AG04450 (cell line): Measurements from ENCODE around the gene TOP3B. TPM values are rescaled to one million over a fixed set of nuclear protein-coding genes. Genes with fewer than 3 reads are reported as not detected.

ENCODE experiments used
- CTCF ChIA-PET: fragments of 300-600, 350-600 bp; formaldehyde crosslinking; extraction: SDS; loops from one replicate; lab custom pipeline; 2022; ENCODE audit warnings: antibody characterized with exemption, inconsistent platforms; lab: Charles Lee
- POLR2A ChIA-PET: fragments of 350-600 bp; formaldehyde crosslinking; extraction: SDS; loops from one replicate; lab custom pipeline; 2021; ENCODE audit warnings: antibody characterized with exemption, inconsistent platforms; lab: Yijun Ruan, JAX
- DNase-seq: peaks from one replicate; pipeline ENCODE4 v3.0.0-alpha.2; 2011; ENCODE audit warnings: low read depth, low spot score
- H3K27ac ChIP-seq: one replicate; pipeline ENCODE4 v1.5.1; 2012; ENCODE audit warnings: low read depth, low read length, control low read depth
- H3K27me3 ChIP-seq: one replicate; pipeline ENCODE4 v1.6.0; 2012; ENCODE audit warnings: low read length; ENCODE audit not compliant: control insufficient read depth, insufficient read depth
- H3K4me3 ChIP-seq: 2 replicates; pipeline ENCODE4 v1.5.1; 2011; ENCODE audit warnings: mild to moderate bottlenecking, low read depth, low read length, control low read depth
- H3K9me3 ChIP-seq: 2 replicates; pipeline ENCODE4 v1.5.1; 2012; ENCODE audit warnings: low read length; ENCODE audit not compliant: control insufficient read depth, insufficient read depth
- polyA plus RNA-seq: library from polyadenylated mRNA; depleted of rRNA; stranded (reverse); fragments of >200 nt; gene quantifications from 2 replicates; pipeline ENCODE4 v1.2.3, GENCODE V29; 2011
- TF ChIP-seq, protein P1 (sequence below): IDR thresholded peaks from 2 replicates; pipeline ENCODE4 v1.5.1; 2011; ENCODE audit warnings: low read depth, low read length, control low read depth, inconsistent platforms

The TOP3B gene
- polyA plus RNA-seq, 1 experiment = 10.3 TPM

GRCh38 chr22:22005945-22006595 lies 23.5 kb upstream of the TOP3B start:
- Histone ChIP-seq H3K4me3 (no peak overlapping the region), H3K27ac (no peak overlapping the region), H3K9me3 (no peaks in the 10 kb centered on the region), H3K27me3 (peaks cover 18% of the 10 kb centered on the region)
- CTCF ChIA-PET = no interaction called here
- TF ChIP-seq, protein P1, sequence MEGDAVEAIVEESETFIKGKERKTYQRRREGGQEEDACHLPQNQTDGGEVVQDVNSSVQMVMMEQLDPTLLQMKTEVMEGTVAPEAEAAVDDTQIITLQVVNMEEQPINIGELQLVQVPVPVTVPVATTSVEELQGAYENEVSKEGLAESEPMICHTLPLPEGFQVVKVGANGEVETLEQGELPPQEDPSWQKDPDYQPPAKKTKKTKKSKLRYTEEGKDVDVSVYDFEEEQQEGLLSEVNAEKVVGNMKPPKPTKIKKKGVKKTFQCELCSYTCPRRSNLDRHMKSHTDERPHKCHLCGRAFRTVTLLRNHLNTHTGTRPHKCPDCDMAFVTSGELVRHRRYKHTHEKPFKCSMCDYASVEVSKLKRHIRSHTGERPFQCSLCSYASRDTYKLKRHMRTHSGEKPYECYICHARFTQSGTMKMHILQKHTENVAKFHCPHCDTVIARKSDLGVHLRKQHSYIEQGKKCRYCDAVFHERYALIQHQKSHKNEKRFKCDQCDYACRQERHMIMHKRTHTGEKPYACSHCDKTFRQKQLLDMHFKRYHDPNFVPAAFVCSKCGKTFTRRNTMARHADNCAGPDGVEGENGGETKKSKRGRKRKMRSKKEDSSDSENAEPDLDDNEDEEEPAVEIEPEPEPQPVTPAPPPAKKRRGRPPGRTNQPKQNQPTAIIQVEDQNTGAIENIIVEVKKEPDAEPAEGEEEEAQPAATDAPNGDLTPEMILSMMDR = no peak
- POLR2A ChIA-PET = no interaction called here
- no peak for DNase-seq

GRCh38 chr22:22003233-22003632 lies 20.6 kb upstream of the TOP3B start:
- ChIA-PET POLR2A (no interaction called here), CTCF (interaction anchor here (1.2 to 1.3 kb wide), 2 partner anchors 31 to 108 kb away, joined by 3 read pairs; no protein-coding TSS in a partner anchor)
- no peaks in the 10 kb centered on the region for H3K9me3 ChIP-seq
- peaks cover 13% of the 10 kb centered on the region for H3K27me3 ChIP-seq
- no peak overlapping the region for H3K4me3 ChIP-seq
- DNase-seq = no peak
- H3K27ac ChIP-seq = no peak overlapping the region
- TF ChIP-seq, protein P1 = no peak

GRCh38 chr22:22002526-22003055 lies 20.0 kb upstream of the TOP3B start:
- Histone ChIP-seq H3K27ac (no peak overlapping the region), H3K4me3 (no peak overlapping the region), H3K27me3 (peaks cover 11% of the 10 kb centered on the region), H3K9me3 (no peaks in the 10 kb centered on the region)
- ChIA-PET POLR2A (no interaction called here), CTCF (interaction anchor here (1.3 kb wide), 1 partner anchor 109 kb away, joined by 3 read pairs; no protein-coding TSS in a partner anchor)
- TF ChIP-seq, protein P1 = no peak
- DNase-seq = no peak

- no peaks in the 10 kb centered on the region for H3K9me3 ChIP-seq
- H3K27me3 ChIP-seq = peaks cover 11% of the 10 kb centered on the region
- CTCF ChIA-PET = interaction anchor here (1.3 kb wide), 1 partner anchor 109 kb away, joined by 3 read pairs; no protein-coding TSS in a partner anchor
- TF ChIP-seq, protein P1 = no peak
- POLR2A ChIA-PET = no interaction called here
- no peak overlapping the region for H3K4me3 ChIP-seq
- H3K27ac ChIP-seq = no peak overlapping the region
- DNase-seq = no peak
These were observed 19.3 kb upstream of the TOP3B start for GRCh38 chr22:22001664-22002525.
